ENCODE measurements around the gene NUP210L. TPM values are rescaled to one million over a fixed set of nuclear protein-coding genes. Genes with fewer than 3 reads are reported as not detected.

NUP210L gene
- total and polyA plus RNA-seq, 2 of the 13 experiments (the other 11 are each of a cell fraction or from before 2014, with no cell fraction given), result not detected

DNA sequence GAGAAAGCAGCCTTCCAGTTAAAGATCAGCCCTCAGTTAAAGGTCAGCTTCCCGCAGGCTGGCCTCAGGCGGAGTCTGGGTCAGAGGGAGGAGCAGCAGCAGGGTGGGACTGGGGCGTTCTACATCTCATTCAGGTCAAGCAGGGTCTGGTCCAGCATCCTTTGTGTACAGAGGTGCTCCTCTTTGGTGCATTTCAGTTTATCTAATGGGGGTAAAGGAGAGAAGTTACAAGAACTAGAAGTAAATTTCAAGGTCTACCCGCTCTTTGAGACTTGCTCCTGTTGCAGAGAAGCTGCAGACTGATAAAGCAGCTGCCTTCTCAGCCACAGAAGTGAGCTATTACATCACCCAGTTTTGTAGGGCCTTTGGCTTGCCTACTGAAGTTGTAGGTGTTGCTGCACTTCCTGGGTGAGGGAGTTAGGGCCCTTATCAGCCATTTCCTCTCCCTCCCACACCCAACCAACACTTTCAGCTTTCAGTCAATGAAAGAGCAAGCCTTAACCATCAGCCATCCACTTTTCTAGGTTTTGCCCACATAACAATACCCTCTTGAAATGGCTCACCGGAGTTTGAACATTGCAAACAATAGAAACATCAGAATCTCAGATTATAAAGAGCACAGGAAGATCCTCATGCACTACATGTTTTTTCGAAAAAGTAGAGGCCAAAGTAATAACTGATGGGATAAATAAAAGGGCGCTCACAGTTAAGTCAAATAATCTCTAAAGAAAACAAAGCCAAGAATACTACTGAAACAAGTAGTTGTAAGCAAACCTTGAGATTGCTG, 2.8 kb upstream of the NUP210L start:
- FAIRE-seq (no peak), DNase-seq (ENCODE audit: low spot score) (no peak), ATAC-seq (no peak)
- H4K20me1 ChIP-seq (ENCODE audit: insufficient read depth, low read length), result no peaks in the 10 kb centered on the region; the same call in 1 of the 2 replicates
- no peak overlapping the region for H3K4me3 ChIP-seq (replicated peaks in 1 of 3; ENCODE audit: insufficient read depth in 1 of 3, low read depth in 2 of 3, low read length in 3 of 3)
- no peak overlapping the region for H3K9ac ChIP-seq (ENCODE audit: insufficient read depth, low read depth, low read length)
- 95% methylated on average over 6 of the region's 7 CpGs for WGBS (ENCODE audit: low lambda C conversion rate)
- no peaks in the 10 kb centered on the region for H3K9me3 ChIP-seq (ENCODE audit: low read length)
- H3K4me2 ChIP-seq (ENCODE audit: low read depth, low read length), result no peak overlapping the region
- no peaks in the 10 kb centered on the region for H3K4me1 ChIP-seq (ENCODE audit: insufficient read depth, low read length)
- CTCF ChIA-PET (ENCODE audit: low intra/inter-chr PET ratio, low total read pairs), result no interaction called here
- H2AFZ ChIP-seq (ENCODE audit: low read length), result no peak overlapping the region
- in situ Hi-C loops (cut with HindIII; ENCODE audit: extremely low pct_ligation_motif_present, low pct_unique_long_range_greater_than_20kb) (no loop called here), intact Hi-C loops (cut with micrococcal nuclease; ENCODE audit: unreplicated experiment) (no loop called here)
- TF ChIP-seq ATAD3A (CRISPR knock-in tag; IDR thresholded peaks at IDR 0.05), result no peak
- no peak for TF ChIP-seq ZNF737 (CRISPR knock-in tag; IDR thresholded peaks at IDR 0.05; ENCODE audit: borderline replicate concordance)
- TF ChIP-seq CCDC6 (CRISPR knock-in tag; IDR thresholded peaks at IDR 0.05), result no peak
- TF ChIP-seq ZNF17 (CRISPR knock-in tag; IDR thresholded peaks at IDR 0.05), result no peak
- TF ChIP-seq SAP130 (CRISPR knock-in tag; IDR thresholded peaks at IDR 0.05; ENCODE audit: low read depth), result no peak
- TF ChIP-seq HMG20A (CRISPR knock-in tag; IDR thresholded peaks at IDR 0.05; ENCODE audit: borderline replicate concordance), result no peak
- no peak for TF ChIP-seq NFKBIZ (CRISPR knock-in tag; IDR thresholded peaks at IDR 0.05)
- TF ChIP-seq JUND (CRISPR knock-in tag; IDR thresholded peaks at IDR 0.05), result no peak
- no peak for TF ChIP-seq TSC22D2 (CRISPR knock-in tag; IDR thresholded peaks at IDR 0.05; ENCODE audit: borderline replicate concordance)
- TF ChIP-seq, protein P1, sequence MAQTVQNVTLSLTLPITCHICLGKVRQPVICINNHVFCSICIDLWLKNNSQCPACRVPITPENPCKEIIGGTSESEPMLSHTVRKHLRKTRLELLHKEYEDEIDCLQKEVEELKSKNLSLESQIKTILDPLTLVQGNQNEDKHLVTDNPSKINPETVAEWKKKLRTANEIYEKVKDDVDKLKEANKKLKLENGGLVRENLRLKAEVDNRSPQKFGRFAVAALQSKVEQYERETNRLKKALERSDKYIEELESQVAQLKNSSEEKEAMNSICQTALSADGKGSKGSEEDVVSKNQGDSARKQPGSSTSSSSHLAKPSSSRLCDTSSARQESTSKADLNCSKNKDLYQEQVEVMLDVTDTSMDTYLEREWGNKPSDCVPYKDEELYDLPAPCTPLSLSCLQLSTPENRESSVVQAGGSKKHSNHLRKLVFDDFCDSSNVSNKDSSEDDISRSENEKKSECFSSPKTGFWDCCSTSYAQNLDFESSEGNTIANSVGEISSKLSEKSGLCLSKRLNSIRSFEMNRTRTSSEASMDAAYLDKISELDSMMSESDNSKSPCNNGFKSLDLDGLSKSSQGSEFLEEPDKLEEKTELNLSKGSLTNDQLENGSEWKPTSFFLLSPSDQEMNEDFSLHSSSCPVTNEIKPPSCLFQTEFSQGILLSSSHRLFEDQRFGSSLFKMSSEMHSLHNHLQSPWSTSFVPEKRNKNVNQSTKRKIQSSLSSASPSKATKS (CRISPR knock-in tag; IDR thresholded peaks at IDR 0.05), result no peak
- TF ChIP-seq, protein P2, sequence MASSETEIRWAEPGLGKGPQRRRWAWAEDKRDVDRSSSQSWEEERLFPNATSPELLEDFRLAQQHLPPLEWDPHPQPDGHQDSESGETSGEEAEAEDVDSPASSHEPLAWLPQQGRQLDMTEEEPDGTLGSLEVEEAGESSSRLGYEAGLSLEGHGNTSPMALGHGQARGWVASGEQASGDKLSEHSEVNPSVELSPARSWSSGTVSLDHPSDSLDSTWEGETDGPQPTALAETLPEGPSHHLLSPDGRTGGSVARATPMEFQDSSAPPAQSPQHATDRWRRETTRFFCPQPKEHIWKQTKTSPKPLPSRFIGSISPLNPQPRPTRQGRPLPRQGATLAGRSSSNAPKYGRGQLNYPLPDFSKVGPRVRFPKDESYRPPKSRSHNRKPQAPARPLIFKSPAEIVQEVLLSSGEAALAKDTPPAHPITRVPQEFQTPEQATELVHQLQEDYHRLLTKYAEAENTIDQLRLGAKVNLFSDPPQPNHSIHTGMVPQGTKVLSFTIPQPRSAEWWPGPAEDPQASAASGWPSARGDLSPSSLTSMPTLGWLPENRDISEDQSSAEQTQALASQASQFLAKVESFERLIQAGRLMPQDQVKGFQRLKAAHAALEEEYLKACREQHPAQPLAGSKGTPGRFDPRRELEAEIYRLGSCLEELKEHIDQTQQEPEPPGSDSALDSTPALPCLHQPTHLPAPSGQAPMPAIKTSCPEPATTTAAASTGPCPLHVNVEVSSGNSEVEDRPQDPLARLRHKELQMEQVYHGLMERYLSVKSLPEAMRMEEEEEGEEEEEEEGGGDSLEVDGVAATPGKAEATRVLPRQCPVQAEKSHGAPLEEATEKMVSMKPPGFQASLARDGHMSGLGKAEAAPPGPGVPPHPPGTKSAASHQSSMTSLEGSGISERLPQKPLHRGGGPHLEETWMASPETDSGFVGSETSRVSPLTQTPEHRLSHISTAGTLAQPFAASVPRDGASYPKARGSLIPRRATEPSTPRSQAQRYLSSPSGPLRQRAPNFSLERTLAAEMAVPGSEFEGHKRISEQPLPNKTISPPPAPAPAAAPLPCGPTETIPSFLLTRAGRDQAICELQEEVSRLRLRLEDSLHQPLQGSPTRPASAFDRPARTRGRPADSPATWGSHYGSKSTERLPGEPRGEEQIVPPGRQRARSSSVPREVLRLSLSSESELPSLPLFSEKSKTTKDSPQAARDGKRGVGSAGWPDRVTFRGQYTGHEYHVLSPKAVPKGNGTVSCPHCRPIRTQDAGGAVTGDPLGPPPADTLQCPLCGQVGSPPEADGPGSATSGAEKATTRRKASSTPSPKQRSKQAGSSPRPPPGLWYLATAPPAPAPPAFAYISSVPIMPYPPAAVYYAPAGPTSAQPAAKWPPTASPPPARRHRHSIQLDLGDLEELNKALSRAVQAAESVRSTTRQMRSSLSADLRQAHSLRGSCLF (CRISPR knock-in tag; IDR thresholded peaks at IDR 0.05; ENCODE audit: borderline replicate concordance), result no peak
- TF ChIP-seq, protein P3, sequence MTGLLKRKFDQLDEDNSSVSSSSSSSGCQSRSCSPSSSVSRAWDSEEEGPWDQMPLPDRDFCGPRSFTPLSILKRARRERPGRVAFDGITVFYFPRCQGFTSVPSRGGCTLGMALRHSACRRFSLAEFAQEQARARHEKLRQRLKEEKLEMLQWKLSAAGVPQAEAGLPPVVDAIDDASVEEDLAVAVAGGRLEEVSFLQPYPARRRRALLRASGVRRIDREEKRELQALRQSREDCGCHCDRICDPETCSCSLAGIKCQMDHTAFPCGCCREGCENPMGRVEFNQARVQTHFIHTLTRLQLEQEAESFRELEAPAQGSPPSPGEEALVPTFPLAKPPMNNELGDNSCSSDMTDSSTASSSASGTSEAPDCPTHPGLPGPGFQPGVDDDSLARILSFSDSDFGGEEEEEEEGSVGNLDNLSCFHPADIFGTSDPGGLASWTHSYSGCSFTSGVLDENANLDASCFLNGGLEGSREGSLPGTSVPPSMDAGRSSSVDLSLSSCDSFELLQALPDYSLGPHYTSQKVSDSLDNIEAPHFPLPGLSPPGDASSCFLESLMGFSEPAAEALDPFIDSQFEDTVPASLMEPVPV (CRISPR knock-in tag; IDR thresholded peaks at IDR 0.05), result no peak
- TF ChIP-seq RXRA (CRISPR knock-in tag; IDR thresholded peaks at IDR 0.05), result no peak
- TF ChIP-seq RAD21 (CRISPR knock-in tag; IDR thresholded peaks at IDR 0.05), result no peak
- POLR2A ChIA-PET, result no interaction called here
- BruUV-seq (replicated peaks), result no TSS peak
- no peaks in the 10 kb centered on the region for H3K79me2 ChIP-seq (ENCODE audit: insufficient read depth, low read length)
- H3K27ac ChIP-seq (ENCODE audit: extremely low read length, insufficient read depth, low read length), result no peak overlapping the region
- H3K27me3 ChIP-seq (ENCODE audit: control insufficient read depth in 1 of 2, insufficient read depth in 2 of 2, low read length in 2 of 2), result no peaks in the 10 kb centered on the region
- H3K36me3 ChIP-seq (replicated peaks in 1 of 2; ENCODE audit: control insufficient read depth in 1 of 2, insufficient read depth in 2 of 2, low read length in 2 of 2), result peaks cover 18 to 50% of the 10 kb centered on the region in 2 experiments

All from HepG2 (cell line).